ENCODE measurements around the gene LUZP2. TPM values are rescaled to one million over a fixed set of nuclear protein-coding genes. Genes with fewer than 3 reads are reported as not detected.

LUZP2 gene
- total RNA-seq, 2 experiments from 2014 or later, result not detected

- no peak overlapping the region for H3K27ac Mint-ChIP-seq
- no peak for ATAC-seq (ENCODE audit: poor library complexity)
- H3K9me3 Mint-ChIP-seq, result peaks cover 14% of the 10 kb centered on the region
- H3K4me1 Mint-ChIP-seq (ENCODE audit: low read depth), result no peaks in the 10 kb centered on the region
- no peaks in the 10 kb centered on the region for H3K27me3 Mint-ChIP-seq
- DNase-seq, result no peak
- H3K27ac ChIP-seq (ENCODE audit: low read depth in 1 of 2, low read length in 2 of 2), result no peak overlapping the region
- ChIA-PET CTCF (no interaction called here), POLR2A (no interaction called here)
- H3K4me1 ChIP-seq (ENCODE audit: insufficient read depth, low read length), result no peaks in the 10 kb centered on the region
- H3K36me3 Mint-ChIP-seq (ENCODE audit: low read depth), result no peaks in the 10 kb centered on the region
- H3K4me3 ChIP-seq (ENCODE audit: low read length), result no peak overlapping the region
- intact Hi-C loops (cut with DNase I, micrococcal nuclease), result no loop called here
- H3K27me3 ChIP-seq (ENCODE audit: control insufficient read depth in 1 of 2, insufficient read depth in 2 of 2, low read length in 2 of 2), result no peaks in the 10 kb centered on the region
- H3K4me3 Mint-ChIP-seq, result no peak overlapping the region
- no peak for TF ChIP-seq CTCF (IDR thresholded peaks at IDR 0.05)
- H3K9me3 ChIP-seq (ENCODE audit: control insufficient read depth in 1 of 2, insufficient read depth in 1 of 2, low read length in 2 of 2), result peaks cover under 1 to 8% of the 10 kb centered on the region in 2 experiments
- H3K36me3 ChIP-seq (ENCODE audit: insufficient read depth, low read length), result no peaks in the 10 kb centered on the region
Observed at GRCh38 chr11:24470431-24470830, 26.4 kb upstream of the LUZP2 start.

- Mint-ChIP-seq H3K9me3 (peaks cover 16% of the 10 kb centered on the region), H3K36me3 (ENCODE audit: low read depth) (no peaks in the 10 kb centered on the region), H3K27me3 (no peaks in the 10 kb centered on the region), H3K4me1 (ENCODE audit: low read depth) (no peaks in the 10 kb centered on the region), H3K27ac (no peak overlapping the region), H3K4me3 (no peak overlapping the region)
- ChIA-PET CTCF (no interaction called here), POLR2A (no interaction called here)
- no peak for TF ChIP-seq CTCF (IDR thresholded peaks at IDR 0.05)
- H3K36me3 ChIP-seq (ENCODE audit: insufficient read depth, low read length), result no peaks in the 10 kb centered on the region
- intact Hi-C loops (cut with DNase I, micrococcal nuclease), result no loop called here
- H3K9me3 ChIP-seq (ENCODE audit: control insufficient read depth in 1 of 2, insufficient read depth in 1 of 2, low read length in 2 of 2), result peaks cover 3 to 8% of the 10 kb centered on the region in 2 experiments
- H3K27me3 ChIP-seq (ENCODE audit: control insufficient read depth in 1 of 2, insufficient read depth in 2 of 2, low read length in 2 of 2), result no peaks in the 10 kb centered on the region
- ATAC-seq (ENCODE audit: poor library complexity), result no peak
- no peaks in the 10 kb centered on the region for H3K4me1 ChIP-seq (ENCODE audit: insufficient read depth, low read length)
- no peak overlapping the region for H3K27ac ChIP-seq (ENCODE audit: low read depth in 1 of 2, low read length in 2 of 2)
- no peak overlapping the region for H3K4me3 ChIP-seq (ENCODE audit: low read length)
- no peak for DNase-seq
Observed at GRCh38 chr11:24471084-24471483, 25.8 kb upstream of the LUZP2 start.

GRCh38 chr11:24478718-24479117 lies 18.1 kb upstream of the LUZP2 start:
- peaks cover 3 to 12% of the 10 kb centered on the region in 2 experiments for H3K9me3 ChIP-seq (ENCODE audit: control insufficient read depth in 1 of 2, insufficient read depth in 1 of 2, low read length in 2 of 2)
- TF ChIP-seq CTCF (IDR thresholded peaks at IDR 0.05), result no peak
- ChIA-PET POLR2A (no interaction called here), CTCF (no interaction called here)
- no peak overlapping the region for H3K27ac ChIP-seq (ENCODE audit: low read depth in 1 of 2, low read length in 2 of 2)
- Mint-ChIP-seq H3K4me1 (ENCODE audit: low read depth) (no peaks in the 10 kb centered on the region), H3K9me3 (peaks cover 11% of the 10 kb centered on the region), H3K27ac (no peak overlapping the region), H3K27me3 (no peaks in the 10 kb centered on the region), H3K4me3 (no peak overlapping the region), H3K36me3 (ENCODE audit: low read depth) (no peaks in the 10 kb centered on the region)
- no peaks in the 10 kb centered on the region for H3K4me1 ChIP-seq (ENCODE audit: insufficient read depth, low read length)
- no peaks in the 10 kb centered on the region for H3K36me3 ChIP-seq (ENCODE audit: insufficient read depth, low read length)
- H3K27me3 ChIP-seq (ENCODE audit: control insufficient read depth in 1 of 2, insufficient read depth in 2 of 2, low read length in 2 of 2), result no peaks in the 10 kb centered on the region
- no peak for DNase-seq
- intact Hi-C loops (cut with DNase I, micrococcal nuclease), result no loop called here
- no peak for ATAC-seq (ENCODE audit: poor library complexity)
- H3K4me3 ChIP-seq (ENCODE audit: low read length), result no peak overlapping the region
